Lung (tissue), 12 donors: ENCODE data around the gene CLASP2. TPM values are rescaled to one million over a fixed set of nuclear protein-coding genes. Genes with fewer than 3 reads are reported as not detected.

Source experiments
- ATAC-seq: fragments of 200-7000 bp; cut with Tn5 transposase; one replicate; pipeline ENCODE4 v1.9.1; 2020; ENCODE audit warnings: moderate number of reproducible peaks; ENCODE audit not compliant: insufficient read depth, low FRiP score
- DNase-seq, 3 donors: peaks; one replicate each; pipeline ENCODE4 v3.0.0-alpha.2; 2013 to 2017
- H3K27ac ChIP-seq, 2 donors: one replicate each; pipeline ENCODE4 v1.5.1; 2013; ENCODE audit warnings: mild to moderate bottlenecking in 2 of 2, moderate library complexity in 2 of 2, control low read depth in 1 of 2, inconsistent platforms in 1 of 2, low read depth in 1 of 2, low read length in 1 of 2
- H3K27me3 ChIP-seq, 3 donors: one replicate each; pipeline ENCODE4 v1.5.1; 2013; ENCODE audit warnings: low read length in 2 of 3; ENCODE audit not compliant: control insufficient read depth in 3 of 3, insufficient read depth in 3 of 3
- H3K36me3 ChIP-seq, 4 donors: one replicate each; pipeline ENCODE4 v1.5.1; 2013; ENCODE audit warnings: low read length in 4 of 4, mild to moderate bottlenecking in 1 of 4, moderate library complexity in 1 of 4; ENCODE audit not compliant: control insufficient read depth in 4 of 4, insufficient read depth in 4 of 4
- H3K4me1 ChIP-seq, 5 donors: one replicate each; pipeline ENCODE4 v1.5.1; 2013; ENCODE audit warnings: low read length in 5 of 5, mild to moderate bottlenecking in 2 of 5, moderate library complexity in 1 of 5; ENCODE audit not compliant: control insufficient read depth in 5 of 5, insufficient read depth in 5 of 5
- H3K4me3 ChIP-seq: one replicate; pipeline ENCODE4 v1.5.1; 2013; ENCODE audit warnings: mild to moderate bottlenecking, control low read depth, moderate library complexity
- H3K9ac ChIP-seq, 2 donors: one replicate each; pipeline ENCODE4 v1.5.1; 2013; ENCODE audit warnings: low read length in 2 of 2, control low read depth in 1 of 2; ENCODE audit not compliant: insufficient read depth in 1 of 2
- H3K9me3 ChIP-seq, 4 donors: one replicate each; pipeline ENCODE4 v1.5.1; 2013; ENCODE audit warnings: low read length in 3 of 4, mild to moderate bottlenecking in 1 of 4, moderate library complexity in 1 of 4; ENCODE audit not compliant: control insufficient read depth in 4 of 4, insufficient read depth in 3 of 4
- WGBS, 2 donors: extraction: QIAGEN DNeasy Blood & Tissue Kit; methylation state at CpG; one replicate each; pipeline ENCODE4 v1.1.7; 2013; 5-methylcytosine and 5-hydroxymethylcytosine counted together
- polyA plus RNA-seq, 2 donors: library from polyadenylated mRNA; stranded (reverse); fragments of 200-250 nt; gene quantifications; one replicate each; pipeline ENCODE4 v1.2.1, GENCODE V29; 2013
- total RNA-seq, 2 donors: library from RNA; depleted of rRNA in 1 of 2; stranded (reverse); fragments of >200 nt in 1 of 2; gene quantifications; one replicate each; pipeline ENCODE4 v1.2.1, GENCODE V29; 2014 to 2021
- TF ChIP-seq, protein P1 (sequence below): IDR thresholded peaks from 2 replicates; pipeline ENCODE4 v1.5.1; 2012; ENCODE audit warnings: mild to moderate bottlenecking; ENCODE audit errors: control extremely low read depth, extremely low read depth
- donor health status: control.
- donor health status: control.
- donor health status: Bipolar disorder and iron deficiency.
- donor health status: healthy.
- donor health status: DM: yes; HTN: yes; CAD: no.

Gene CLASP2
- total and polyA plus RNA-seq, 4 donors: 10.4 to 165 (median 35.6) TPM

DNA sequence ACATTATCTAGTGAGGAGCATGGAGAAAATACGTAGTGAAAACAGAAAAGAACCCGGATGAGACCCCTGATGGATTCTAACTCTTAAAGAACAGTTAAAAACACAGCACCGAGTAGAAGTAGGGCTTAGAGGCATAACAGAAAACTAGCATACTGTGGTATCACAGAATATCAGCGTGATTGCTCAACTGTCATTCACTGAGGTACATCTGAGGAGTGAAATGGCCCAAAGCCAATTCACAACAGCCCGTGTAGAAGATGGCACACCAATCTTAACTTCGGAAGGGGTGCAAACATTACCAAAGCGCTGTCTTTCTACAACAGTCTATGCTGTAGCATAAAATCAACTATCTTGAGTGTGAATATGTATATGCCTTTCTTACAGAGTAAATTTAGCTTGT lies 1.8 kb downstream of the CLASP2 start:
- ATAC-seq: no peak

GRCh38 chr3:33711100-33711499 lies 7.0 kb downstream of the CLASP2 start:
- DNase-seq (no peak), ATAC-seq (no peak)
- 87 to 91% methylated on average over 3 of the region's 3 CpGs for WGBS, 2 donors
- H3K4me3 ChIP-seq: no peak overlapping the region
- H3K9me3 ChIP-seq: no peaks in the 10 kb centered on the region
- no peak overlapping the region for H3K27ac ChIP-seq
- no peaks in the 10 kb centered on the region for H3K27me3 ChIP-seq
- no peak overlapping the region for H3K9ac ChIP-seq
- H3K4me1 ChIP-seq: peaks cover 0 to 4% (median 3%) of the 10 kb centered on the region in 5 donors
- TF ChIP-seq, protein P1, sequence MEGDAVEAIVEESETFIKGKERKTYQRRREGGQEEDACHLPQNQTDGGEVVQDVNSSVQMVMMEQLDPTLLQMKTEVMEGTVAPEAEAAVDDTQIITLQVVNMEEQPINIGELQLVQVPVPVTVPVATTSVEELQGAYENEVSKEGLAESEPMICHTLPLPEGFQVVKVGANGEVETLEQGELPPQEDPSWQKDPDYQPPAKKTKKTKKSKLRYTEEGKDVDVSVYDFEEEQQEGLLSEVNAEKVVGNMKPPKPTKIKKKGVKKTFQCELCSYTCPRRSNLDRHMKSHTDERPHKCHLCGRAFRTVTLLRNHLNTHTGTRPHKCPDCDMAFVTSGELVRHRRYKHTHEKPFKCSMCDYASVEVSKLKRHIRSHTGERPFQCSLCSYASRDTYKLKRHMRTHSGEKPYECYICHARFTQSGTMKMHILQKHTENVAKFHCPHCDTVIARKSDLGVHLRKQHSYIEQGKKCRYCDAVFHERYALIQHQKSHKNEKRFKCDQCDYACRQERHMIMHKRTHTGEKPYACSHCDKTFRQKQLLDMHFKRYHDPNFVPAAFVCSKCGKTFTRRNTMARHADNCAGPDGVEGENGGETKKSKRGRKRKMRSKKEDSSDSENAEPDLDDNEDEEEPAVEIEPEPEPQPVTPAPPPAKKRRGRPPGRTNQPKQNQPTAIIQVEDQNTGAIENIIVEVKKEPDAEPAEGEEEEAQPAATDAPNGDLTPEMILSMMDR: no peak
- H3K36me3 ChIP-seq: no peaks in the 10 kb centered on the region

More for the DNA sequence above, 1.8 kb downstream of the CLASP2 start:
- peaks cover 0 to 20% (median 2%) of the 10 kb centered on the region in 5 donors for H3K4me1 ChIP-seq
- TF ChIP-seq, protein P1: no peak
- DNase-seq: peak in 2 of 3 donors; percentile 39 to 44
- no peaks in the 10 kb centered on the region for H3K27me3 ChIP-seq
- no peak overlapping the region for H3K27ac ChIP-seq
- H3K9ac ChIP-seq: peak overlapping the region in 1 of 2 donors; percentile 95
- no peaks in the 10 kb centered on the region for H3K9me3 ChIP-seq
- no peaks in the 10 kb centered on the region for H3K36me3 ChIP-seq
- 55 to 71% methylated on average over 7 of the region's 7 CpGs for WGBS, 2 donors
- H3K4me3 ChIP-seq: no peak overlapping the region

GRCh38 chr3:33706056-33706455 lies 12.0 kb downstream of the CLASP2 start:
- H3K27ac ChIP-seq: no peak overlapping the region
- H3K4me1 ChIP-seq: peaks cover 0 to 2% (median 0%) of the 10 kb centered on the region in 5 donors
- H3K4me3 ChIP-seq: no peak overlapping the region
- no peaks in the 10 kb centered on the region for H3K27me3 ChIP-seq
- WGBS, 2 donors: 97 to 98% methylated on average over 6 of the region's 6 CpGs
- ATAC-seq (no peak), DNase-seq (no peak)
- H3K36me3 ChIP-seq: no peaks in the 10 kb centered on the region
- no peak overlapping the region for H3K9ac ChIP-seq
- peaks cover 0 to 8% (median 2%) of the 10 kb centered on the region in 4 donors for H3K9me3 ChIP-seq
- TF ChIP-seq, protein P1: no peak

GRCh38 chr3:33704891-33705290 lies 13.2 kb downstream of the CLASP2 start:
- TF ChIP-seq, protein P1: no peak
- no peak overlapping the region for H3K27ac ChIP-seq
- ATAC-seq (no peak), DNase-seq (no peak)
- no peaks in the 10 kb centered on the region for H3K27me3 ChIP-seq
- H3K9ac ChIP-seq: no peak overlapping the region
- H3K4me1 ChIP-seq: peaks cover 0 to 2% (median 0%) of the 10 kb centered on the region in 5 donors
- no peak overlapping the region for H3K4me3 ChIP-seq
- WGBS, 2 donors: 94 to 96% methylated on average over 3 of the region's 3 CpGs
- H3K36me3 ChIP-seq: no peaks in the 10 kb centered on the region
- peaks cover 0 to 8% (median 3%) of the 10 kb centered on the region in 4 donors for H3K9me3 ChIP-seq
